Natural killer cell (primary cell): ENCODE data around the gene S100A14. TPM values are rescaled to one million over a fixed set of nuclear protein-coding genes. Genes with fewer than 3 reads are reported as not detected.
A peak's percentile ranks its signal among the peaks of the same experiment; 100 is the strongest.

Experiments
- ATAC-seq, 3 donors: fragments of 150-1000 bp in 2 of 3; fragments of 200-7000 bp in 1 of 3; cut with Tn5 transposase; 1 replicate in 1 of 3; 2 replicates in 2 of 3; pipeline ENCODE4 v1.10.0; 2021; ENCODE audit warnings: mild to moderate bottlenecking in 2 of 3, moderate library complexity in 2 of 3
- DNase-seq, 2 donors: peaks; one replicate each; pipeline versions ENCODE4 v3.0.0 to v3.0.0-alpha.2; 2013 to 2021; ENCODE audit warnings: mixed read lengths in 1 of 2
- H3K27ac ChIP-seq: one replicate; pipeline ENCODE4 v1.5.1; 2013; ENCODE audit warnings: mild to moderate bottlenecking, low read length
- H3K27me3 ChIP-seq: one replicate; pipeline ENCODE4 v1.6.1; 2013; ENCODE audit warnings: low read length; ENCODE audit not compliant: control insufficient read depth, insufficient read depth
- H3K36me3 ChIP-seq: one replicate; pipeline ENCODE4 v1.6.1; 2013; ENCODE audit warnings: low read length; ENCODE audit not compliant: control insufficient read depth, insufficient read depth
- H3K4me1 ChIP-seq: one replicate; pipeline ENCODE4 v1.6.1; 2013; ENCODE audit warnings: low read length; ENCODE audit not compliant: control insufficient read depth, insufficient read depth
- H3K4me3 ChIP-seq: one replicate; pipeline ENCODE4 v1.5.1; 2013; ENCODE audit warnings: low read length
- H3K9me3 ChIP-seq: one replicate; pipeline ENCODE4 v1.6.1; 2013; ENCODE audit warnings: low read length; ENCODE audit not compliant: control insufficient read depth, insufficient read depth
- H3K27ac Mint-ChIP-seq, 2 donors: one replicate each; pipeline ENCODE4 v1.8.0; 2022; ENCODE audit warnings: mild to moderate bottlenecking in 2 of 2, mixed read lengths in 2 of 2, moderate library complexity in 1 of 2
- H3K27me3 Mint-ChIP-seq, 2 donors: one replicate each; pipeline ENCODE4 v1.8.0; 2022; ENCODE audit warnings: low read depth in 2 of 2, mixed read lengths in 2 of 2
- H3K36me3 Mint-ChIP-seq: one replicate; pipeline ENCODE4 v1.8.0; 2022; ENCODE audit warnings: mixed read lengths
- H3K4me1 Mint-ChIP-seq, 2 donors: one replicate each; pipeline ENCODE4 v1.8.0; 2022; ENCODE audit warnings: mixed read lengths in 2 of 2
- H3K4me3 Mint-ChIP-seq: one replicate; pipeline ENCODE4 v1.8.0; 2022; ENCODE audit warnings: mild to moderate bottlenecking, moderate library complexity, mixed read lengths
- H3K9me3 Mint-ChIP-seq, 2 donors: one replicate each; pipeline ENCODE4 v1.8.0; 2022; ENCODE audit warnings: mixed read lengths in 2 of 2
- WGBS: methylation state at CpG from one replicate; pipeline ENCODE4 v1.1.7; 2013; ENCODE audit warnings: missing lambda C conversion rate; ENCODE audit not compliant: insufficient coverage; 5-methylcytosine and 5-hydroxymethylcytosine counted together
- intact Hi-C: fragments of 100-400 bp; cut with micrococcal nuclease; formaldehyde crosslinking; loops from one replicate; pipeline ENCODE4 v1.14.2; 2022
- total RNA-seq, 4 donors: library from RNA; stranded (reverse); fragments of 120-200 nt in 1 of 4; gene quantifications; one replicate each; pipeline versions ENCODE4 v1.2.3 to v1.2.4, GENCODE V29; 2013 to 2022
- TF ChIP-seq, protein P1 (sequence below): fragments of 200-600 bp; IDR thresholded peaks from one replicate; pipeline ENCODE4 v1.8.0; 2022; ENCODE audit warnings: antibody characterized with exemption

Gene S100A14
- total RNA-seq, 3 donors from 2014 or later (not counting 1 experiment from before 2014, with no cell fraction given), result not detected

DNA sequence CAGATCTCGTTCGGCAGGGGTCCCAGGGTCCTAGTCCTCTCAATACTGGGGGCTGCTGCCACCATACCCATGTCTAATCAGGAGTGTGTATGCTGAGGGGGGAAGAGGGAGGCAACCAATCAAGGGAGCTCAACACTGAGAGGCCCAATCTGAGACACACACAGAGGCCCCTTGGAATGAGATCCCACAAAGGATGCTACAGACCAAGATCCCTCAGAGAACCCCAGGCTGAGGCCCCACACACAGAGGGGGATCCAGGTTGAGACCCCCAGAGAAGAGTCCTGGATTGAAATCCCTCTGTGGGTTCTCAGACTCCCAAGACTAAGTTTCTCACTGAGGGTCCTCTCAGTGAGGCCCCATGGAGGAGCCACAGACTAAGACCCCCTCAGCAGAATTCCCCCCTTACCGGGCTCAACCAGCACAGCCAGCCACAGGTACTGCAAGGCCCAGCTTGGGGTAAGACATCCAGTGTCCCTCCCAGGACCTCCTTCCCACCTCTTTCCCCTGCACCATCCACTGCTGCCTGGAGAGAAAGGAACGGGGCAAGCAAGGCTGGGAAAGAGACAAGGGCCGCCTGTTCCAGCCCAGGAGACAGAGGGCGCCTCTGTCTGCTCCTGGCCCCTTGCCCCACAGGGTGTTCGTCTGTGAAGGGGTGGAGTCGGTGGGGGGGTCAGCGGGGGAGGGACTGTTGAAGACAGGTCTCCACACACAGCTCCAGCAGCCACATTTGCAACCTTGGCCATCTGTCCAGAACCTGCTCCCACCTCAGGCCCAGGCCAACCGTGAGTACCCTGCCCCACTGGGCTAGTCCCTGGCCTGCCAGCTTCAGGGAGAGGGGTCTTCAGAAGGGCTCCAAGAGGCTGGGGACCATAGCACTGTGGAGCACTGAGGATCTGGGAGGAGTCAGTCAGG, 11.8 kb upstream of the S100A14 start, which contains the start of gene S100A1:
Gene S100A1, plus strand, starts transcription at position 720 of the 912 bp plus-strand sequence. CDS start 2,088 bp downstream, outside the sequence.
- Mint-ChIP-seq H3K27me3 (peaks cover 6 to 8% of the 10 kb centered on the region in 2 donors), H3K27ac (peak within 1 kb of the TSS in 1 of 2 donors; percentile 58), H3K4me3 (peak within 1 kb of the TSS; percentile 74), H3K9me3 (no peaks in the 10 kb centered on the region), H3K4me1 (peaks cover 13 to 15% of the 10 kb centered on the region in 2 donors), H3K36me3 (no peaks in the 10 kb centered on the region)
- DNase-seq (no peak), ATAC-seq (no peak)
- H3K27ac ChIP-seq, result peak within 1 kb of the TSS; percentile 12
- H3K27me3 ChIP-seq, result no peaks in the 10 kb centered on the region
- no peaks in the 10 kb centered on the region for H3K9me3 ChIP-seq
- peak within 1 kb of the TSS; percentile 1 for H3K4me3 ChIP-seq
- TF ChIP-seq, protein P1, sequence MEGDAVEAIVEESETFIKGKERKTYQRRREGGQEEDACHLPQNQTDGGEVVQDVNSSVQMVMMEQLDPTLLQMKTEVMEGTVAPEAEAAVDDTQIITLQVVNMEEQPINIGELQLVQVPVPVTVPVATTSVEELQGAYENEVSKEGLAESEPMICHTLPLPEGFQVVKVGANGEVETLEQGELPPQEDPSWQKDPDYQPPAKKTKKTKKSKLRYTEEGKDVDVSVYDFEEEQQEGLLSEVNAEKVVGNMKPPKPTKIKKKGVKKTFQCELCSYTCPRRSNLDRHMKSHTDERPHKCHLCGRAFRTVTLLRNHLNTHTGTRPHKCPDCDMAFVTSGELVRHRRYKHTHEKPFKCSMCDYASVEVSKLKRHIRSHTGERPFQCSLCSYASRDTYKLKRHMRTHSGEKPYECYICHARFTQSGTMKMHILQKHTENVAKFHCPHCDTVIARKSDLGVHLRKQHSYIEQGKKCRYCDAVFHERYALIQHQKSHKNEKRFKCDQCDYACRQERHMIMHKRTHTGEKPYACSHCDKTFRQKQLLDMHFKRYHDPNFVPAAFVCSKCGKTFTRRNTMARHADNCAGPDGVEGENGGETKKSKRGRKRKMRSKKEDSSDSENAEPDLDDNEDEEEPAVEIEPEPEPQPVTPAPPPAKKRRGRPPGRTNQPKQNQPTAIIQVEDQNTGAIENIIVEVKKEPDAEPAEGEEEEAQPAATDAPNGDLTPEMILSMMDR, result no peak
- intact Hi-C loops, result no loop called here
- H3K4me1 ChIP-seq, result peaks cover 20% of the 10 kb centered on the region
- 83% methylated on average over 8 of the region's 10 CpGs for WGBS
- no peaks in the 10 kb centered on the region for H3K36me3 ChIP-seq

DNA sequence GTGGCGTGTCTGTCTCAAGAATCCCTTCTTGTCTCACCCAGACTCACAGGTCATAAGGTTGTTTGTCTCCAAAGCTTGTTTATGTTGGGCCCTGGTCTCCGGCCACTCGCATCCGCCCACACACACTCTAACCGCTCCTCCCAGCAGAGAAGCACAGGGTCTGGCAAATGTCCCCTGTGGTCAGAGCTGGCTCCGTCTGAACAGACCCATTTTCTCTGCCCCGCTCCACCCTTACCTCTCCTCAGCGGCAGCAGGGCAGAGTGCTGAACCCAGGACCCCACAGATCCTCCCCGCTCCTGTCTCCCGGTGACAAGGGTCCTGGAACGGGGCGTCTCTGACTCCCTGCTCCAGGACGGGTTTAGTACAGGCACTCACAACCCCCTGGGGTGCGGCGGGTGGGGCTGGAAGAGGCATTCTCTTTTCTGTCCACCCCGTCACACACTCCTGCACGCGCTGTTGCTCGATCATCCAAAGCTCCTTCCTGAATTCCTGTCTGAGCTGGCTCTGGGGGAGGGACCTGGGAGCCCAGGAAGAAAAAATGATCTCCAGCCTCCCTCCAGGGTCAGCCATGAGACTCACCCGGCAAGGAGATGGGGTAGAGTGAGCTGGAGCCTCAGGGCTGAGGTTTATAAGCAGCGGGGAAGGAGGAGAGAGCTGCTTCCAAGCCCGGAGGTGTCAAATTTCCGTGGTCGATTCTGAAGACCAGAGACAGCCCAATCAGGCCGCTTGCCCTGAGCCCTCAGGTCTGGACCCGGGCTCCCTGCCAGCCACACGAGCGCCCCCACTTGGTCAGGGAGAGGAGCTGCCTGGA, 11.0 kb upstream of the S100A14 start, which contains the start of gene S100A13:
Gene S100A13, minus strand, starts transcription at position 602 of the 811 bp plus-strand sequence. CDS start 1,033 bp downstream, outside the sequence.
- intact Hi-C loops, result no loop called here
- peak within 1 kb of the TSS; percentile 12 for H3K27ac ChIP-seq
- H3K27me3 Mint-ChIP-seq, result peaks cover 6 to 8% of the 10 kb centered on the region in 2 donors
- TF ChIP-seq, protein P1, result no peak
- H3K4me1 Mint-ChIP-seq, result peaks cover 8 to 10% of the 10 kb centered on the region in 2 donors
- H3K36me3 ChIP-seq, result no peaks in the 10 kb centered on the region
- no peaks in the 10 kb centered on the region for H3K9me3 ChIP-seq
- no peak for DNase-seq
- no peaks in the 10 kb centered on the region for H3K36me3 Mint-ChIP-seq
- WGBS, result 34% methylated on average over 28 of the region's 28 CpGs
- H3K9me3 Mint-ChIP-seq, result no peaks in the 10 kb centered on the region
- no peaks in the 10 kb centered on the region for H3K27me3 ChIP-seq
- ATAC-seq, result peak in 2 of 3 donors; percentile 18 to 61
- peak within 1 kb of the TSS; percentile 1 for H3K4me3 ChIP-seq
- H3K4me3 Mint-ChIP-seq, result peak within 1 kb of the TSS; percentile 74
- H3K4me1 ChIP-seq, result peaks cover 19% of the 10 kb centered on the region
- peak within 1 kb of the TSS in 1 of 2 donors; percentile 58 for H3K27ac Mint-ChIP-seq

DNA sequence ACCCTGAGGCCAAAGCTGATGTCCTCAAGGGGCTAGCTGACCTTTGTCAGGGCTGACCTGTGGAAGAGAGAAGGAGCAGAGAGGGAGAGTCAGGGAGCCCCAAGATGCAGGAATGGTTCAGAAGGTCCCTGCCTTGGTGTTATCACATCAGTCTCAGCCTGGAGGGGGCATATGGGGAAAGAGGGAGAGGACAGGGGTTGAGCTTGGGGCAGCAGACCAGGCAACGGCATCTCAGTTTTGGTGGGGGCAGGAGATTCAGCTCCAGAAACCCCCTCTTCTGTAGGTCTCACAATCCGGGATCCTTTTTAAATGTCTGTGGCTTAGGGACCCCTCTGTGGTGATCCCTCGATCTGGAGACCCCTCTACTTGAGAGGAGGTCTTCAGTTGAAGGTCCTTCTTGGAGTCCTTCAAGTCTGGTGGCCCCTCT, 10.4 kb upstream of the S100A14 start:
- no peak for DNase-seq
- Histone ChIP-seq H3K4me3 (no peak overlapping the region), H3K27me3 (no peaks in the 10 kb centered on the region), H3K27ac (no peak overlapping the region), H3K4me1 (peaks cover 19% of the 10 kb centered on the region), H3K36me3 (no peaks in the 10 kb centered on the region), H3K9me3 (no peaks in the 10 kb centered on the region)
- TF ChIP-seq, protein P1, result no peak
- Mint-ChIP-seq H3K4me1 (peaks cover 8 to 10% of the 10 kb centered on the region in 2 donors), H3K9me3 (no peaks in the 10 kb centered on the region), H3K4me3 (no peak overlapping the region), H3K36me3 (no peaks in the 10 kb centered on the region), H3K27ac (peak overlapping the region in 1 of 2 donors; percentile 45), H3K27me3 (peaks cover 6 to 8% of the 10 kb centered on the region in 2 donors)
- no peak for ATAC-seq
- intact Hi-C loops, result no loop called here
- 80% methylated on average over 3 of the region's 3 CpGs for WGBS
